ENCODE results near the gene RASGRF1.

Gene RASGRF1

GRCh38 chr15:79059081-79059572 lies 31.5 kb downstream of the RASGRF1 start:
- CTCF ChIA-PET = no interaction called here
- no peak overlapping the region for H3K27ac ChIP-seq (ENCODE audit: insufficient read depth in 1 of 2, low read depth in 1 of 2, low read length in 2 of 2, poor library complexity in 1 of 2, severe bottlenecking in 2 of 2)
- H3K4me1 ChIP-seq (ENCODE audit: control extremely low read depth in 1 of 4, control insufficient read depth in 4 of 4, insufficient read depth in 4 of 4, low read length in 3 of 4) = no peaks in the 10 kb centered on the region
- POLR2A ChIA-PET = no interaction called here
- no CpG with 5 or more reads among the region's 1 CpG for WGBS (ENCODE audit: insufficient coverage)
- peaks cover 0 to 21% (median 4%) of the 10 kb centered on the region in 5 experiments for H3K27me3 ChIP-seq (replicated peaks in 2 of 5; ENCODE audit: control insufficient read depth in 4 of 5, insufficient read depth in 5 of 5, low read length in 4 of 5)
- DNase-seq = no peak
- no peak overlapping the region for H3K4me3 ChIP-seq (ENCODE audit: control insufficient read depth in 1 of 7, extremely low read depth in 1 of 7, insufficient read depth in 4 of 7, low read depth in 2 of 7, low read length in 6 of 7)
- H3K36me3 ChIP-seq (ENCODE audit: control insufficient read depth in 4 of 4, insufficient read depth in 4 of 4, low read length in 3 of 4) = no peaks in the 10 kb centered on the region
- H3K9me3 ChIP-seq (ENCODE audit: control extremely low read depth in 1 of 5, control insufficient read depth in 4 of 5, insufficient read depth in 2 of 5, low read depth in 1 of 5, low read length in 4 of 5) = no peaks in the 10 kb centered on the region

GRCh38 chr15:79058260-79058850 lies 32.2 kb downstream of the RASGRF1 start:
- DNase-seq = no peak
- Histone ChIP-seq H3K27ac (ENCODE audit: insufficient read depth in 1 of 2, low read depth in 1 of 2, low read length in 2 of 2, poor library complexity in 1 of 2, severe bottlenecking in 2 of 2) (no peak overlapping the region), H3K4me3 (ENCODE audit: control insufficient read depth in 1 of 7, extremely low read depth in 1 of 7, insufficient read depth in 4 of 7, low read depth in 2 of 7, low read length in 6 of 7) (no peak overlapping the region), H3K36me3 (ENCODE audit: control insufficient read depth in 4 of 4, insufficient read depth in 4 of 4, low read length in 3 of 4) (no peaks in the 10 kb centered on the region), H3K9me3 (ENCODE audit: control extremely low read depth in 1 of 5, control insufficient read depth in 4 of 5, insufficient read depth in 2 of 5, low read depth in 1 of 5, low read length in 4 of 5) (no peaks in the 10 kb centered on the region), H3K27me3 (replicated peaks in 2 of 5; ENCODE audit: control insufficient read depth in 4 of 5, insufficient read depth in 5 of 5, low read length in 4 of 5) (peaks cover 0 to 21% (median 4%) of the 10 kb centered on the region in 5 experiments), H3K4me1 (ENCODE audit: control extremely low read depth in 1 of 4, control insufficient read depth in 4 of 4, insufficient read depth in 4 of 4, low read length in 3 of 4) (no peaks in the 10 kb centered on the region)
- CTCF ChIA-PET = no interaction called here
- POLR2A ChIA-PET = no interaction called here
- 95% methylated on average over 10 of the region's 15 CpGs for WGBS (ENCODE audit: insufficient coverage)

- WGBS (ENCODE audit: insufficient coverage) = 100% methylated on average over 5 of the region's 6 CpGs
- H3K4me3 ChIP-seq (ENCODE audit: control insufficient read depth in 1 of 7, extremely low read depth in 1 of 7, insufficient read depth in 4 of 7, low read depth in 2 of 7, low read length in 6 of 7) = no peak overlapping the region
- CTCF ChIA-PET = interaction anchor here (1.7 kb wide), 1 partner anchor 10 kb away, joined by 3 read pairs; no protein-coding TSS in a partner anchor
- DNase-seq = no peak
- H3K4me1 ChIP-seq (ENCODE audit: control extremely low read depth in 1 of 4, control insufficient read depth in 4 of 4, insufficient read depth in 4 of 4, low read length in 3 of 4) = no peaks in the 10 kb centered on the region
- POLR2A ChIA-PET = interaction anchor here (0.6 kb wide), 1 partner anchor 79 kb away, joined by 3 read pairs; no protein-coding TSS in a partner anchor
- H3K27me3 ChIP-seq (replicated peaks in 2 of 5; ENCODE audit: control insufficient read depth in 4 of 5, insufficient read depth in 5 of 5, low read length in 4 of 5) = peaks cover 0 to 21% (median 4%) of the 10 kb centered on the region in 5 experiments
- no peaks in the 10 kb centered on the region for H3K36me3 ChIP-seq (ENCODE audit: control insufficient read depth in 4 of 4, insufficient read depth in 4 of 4, low read length in 3 of 4)
- H3K9me3 ChIP-seq (ENCODE audit: control extremely low read depth in 1 of 5, control insufficient read depth in 4 of 5, insufficient read depth in 2 of 5, low read depth in 1 of 5, low read length in 4 of 5) = no peaks in the 10 kb centered on the region
- H3K27ac ChIP-seq (ENCODE audit: insufficient read depth in 1 of 2, low read depth in 1 of 2, low read length in 2 of 2, poor library complexity in 1 of 2, severe bottlenecking in 2 of 2) = no peak overlapping the region
Observed at GRCh38 chr15:79057050-79057449, 33.5 kb downstream of the RASGRF1 start.

- H3K9me3 ChIP-seq (ENCODE audit: control extremely low read depth in 1 of 5, control insufficient read depth in 4 of 5, insufficient read depth in 2 of 5, low read depth in 1 of 5, low read length in 4 of 5) = no peaks in the 10 kb centered on the region
- H3K4me3 ChIP-seq (ENCODE audit: control insufficient read depth in 1 of 7, extremely low read depth in 1 of 7, insufficient read depth in 4 of 7, low read depth in 2 of 7, low read length in 6 of 7) = no peak overlapping the region
- ChIA-PET CTCF (no interaction called here), POLR2A (no interaction called here)
- DNase-seq = no peak
- H3K4me1 ChIP-seq (ENCODE audit: control extremely low read depth in 1 of 4, control insufficient read depth in 4 of 4, insufficient read depth in 4 of 4, low read length in 3 of 4) = no peaks in the 10 kb centered on the region
- H3K27ac ChIP-seq (ENCODE audit: insufficient read depth in 1 of 2, low read depth in 1 of 2, low read length in 2 of 2, poor library complexity in 1 of 2, severe bottlenecking in 2 of 2) = no peak overlapping the region
- H3K27me3 ChIP-seq (replicated peaks in 2 of 5; ENCODE audit: control insufficient read depth in 4 of 5, insufficient read depth in 5 of 5, low read length in 4 of 5) = peaks cover 0 to 18% (median 4%) of the 10 kb centered on the region in 5 experiments
- H3K36me3 ChIP-seq (ENCODE audit: control insufficient read depth in 4 of 4, insufficient read depth in 4 of 4, low read length in 3 of 4) = no peaks in the 10 kb centered on the region
- WGBS (ENCODE audit: insufficient coverage) = no CpG with 5 or more reads among the region's 3 CpGs
Observed at GRCh38 chr15:79054350-79054749, 36.2 kb downstream of the RASGRF1 start.

- peaks cover 0 to 15% (median 4%) of the 10 kb centered on the region in 5 experiments for H3K27me3 ChIP-seq (replicated peaks in 2 of 5; ENCODE audit: control insufficient read depth in 4 of 5, insufficient read depth in 5 of 5, low read length in 4 of 5)
- no peaks in the 10 kb centered on the region for H3K9me3 ChIP-seq (ENCODE audit: control extremely low read depth in 1 of 5, control insufficient read depth in 4 of 5, insufficient read depth in 2 of 5, low read depth in 1 of 5, low read length in 4 of 5)
- H3K4me1 ChIP-seq (ENCODE audit: control extremely low read depth in 1 of 4, control insufficient read depth in 4 of 4, insufficient read depth in 4 of 4, low read length in 3 of 4) = no peaks in the 10 kb centered on the region
- H3K36me3 ChIP-seq (ENCODE audit: control insufficient read depth in 4 of 4, insufficient read depth in 4 of 4, low read length in 3 of 4) = no peaks in the 10 kb centered on the region
- DNase-seq = no peak
- no peak overlapping the region for H3K4me3 ChIP-seq (ENCODE audit: control insufficient read depth in 1 of 7, extremely low read depth in 1 of 7, insufficient read depth in 4 of 7, low read depth in 2 of 7, low read length in 6 of 7)
- ChIA-PET CTCF (no interaction called here), POLR2A (no interaction called here)
- WGBS (ENCODE audit: insufficient coverage) = 83% methylated on average over 1 of the region's 2 CpGs
- H3K27ac ChIP-seq (ENCODE audit: insufficient read depth in 1 of 2, low read depth in 1 of 2, low read length in 2 of 2, poor library complexity in 1 of 2, severe bottlenecking in 2 of 2) = no peak overlapping the region
Observed at GRCh38 chr15:79053894-79054293, 36.7 kb downstream of the RASGRF1 start.

- ChIA-PET POLR2A (no interaction called here), CTCF (no interaction called here)
- Histone ChIP-seq H3K27ac (ENCODE audit: insufficient read depth in 1 of 2, low read depth in 1 of 2, low read length in 2 of 2, poor library complexity in 1 of 2, severe bottlenecking in 2 of 2) (no peak overlapping the region), H3K9me3 (ENCODE audit: control extremely low read depth in 1 of 5, control insufficient read depth in 4 of 5, insufficient read depth in 2 of 5, low read depth in 1 of 5, low read length in 4 of 5) (no peaks in the 10 kb centered on the region), H3K27me3 (replicated peaks in 2 of 5; ENCODE audit: control insufficient read depth in 4 of 5, insufficient read depth in 5 of 5, low read length in 4 of 5) (peaks cover 0 to 8% (median 3%) of the 10 kb centered on the region in 5 experiments), H3K4me1 (ENCODE audit: control extremely low read depth in 1 of 4, control insufficient read depth in 4 of 4, insufficient read depth in 4 of 4, low read length in 3 of 4) (no peaks in the 10 kb centered on the region), H3K36me3 (ENCODE audit: control insufficient read depth in 4 of 4, insufficient read depth in 4 of 4, low read length in 3 of 4) (no peaks in the 10 kb centered on the region), H3K4me3 (ENCODE audit: control insufficient read depth in 1 of 7, extremely low read depth in 1 of 7, insufficient read depth in 4 of 7, low read depth in 2 of 7, low read length in 6 of 7) (no peak overlapping the region)
- no peak for DNase-seq
- WGBS (ENCODE audit: insufficient coverage) = 93% methylated on average over 2 of the region's 3 CpGs
Observed at GRCh38 chr15:79051941-79052731, 38.4 kb downstream of the RASGRF1 start.

- Histone ChIP-seq H3K9me3 (ENCODE audit: control extremely low read depth in 1 of 5, control insufficient read depth in 4 of 5, insufficient read depth in 2 of 5, low read depth in 1 of 5, low read length in 4 of 5) (no peaks in the 10 kb centered on the region), H3K27ac (ENCODE audit: insufficient read depth in 1 of 2, low read depth in 1 of 2, low read length in 2 of 2, poor library complexity in 1 of 2, severe bottlenecking in 2 of 2) (no peak overlapping the region), H3K36me3 (ENCODE audit: control insufficient read depth in 4 of 4, insufficient read depth in 4 of 4, low read length in 3 of 4) (no peaks in the 10 kb centered on the region), H3K4me3 (ENCODE audit: control insufficient read depth in 1 of 7, extremely low read depth in 1 of 7, insufficient read depth in 4 of 7, low read depth in 2 of 7, low read length in 6 of 7) (no peak overlapping the region), H3K27me3 (replicated peaks in 2 of 5; ENCODE audit: control insufficient read depth in 4 of 5, insufficient read depth in 5 of 5, low read length in 4 of 5) (peaks cover 0 to 4% (median 0%) of the 10 kb centered on the region in 5 experiments), H3K4me1 (ENCODE audit: control extremely low read depth in 1 of 4, control insufficient read depth in 4 of 4, insufficient read depth in 4 of 4, low read length in 3 of 4) (no peaks in the 10 kb centered on the region)
- CTCF ChIA-PET = no interaction called here
- no peak for DNase-seq
- 100% methylated on average over 4 of the region's 6 CpGs for WGBS (ENCODE audit: insufficient coverage)
- POLR2A ChIA-PET = no interaction called here
Observed at GRCh38 chr15:79051029-79051428, 39.6 kb downstream of the RASGRF1 start.
